Memory B cell (primary cell): ENCODE results near the gene IL17D.
"Not testable (repeated sequence)": the region's sequence is repeated elsewhere in the genome, so short reads cannot be mapped to it uniquely, and the experiment has no call there.

Experiments
- ATAC-seq: fragments of 150-1000 bp; cut with Tn5 transposase; 2 replicates; pipeline ENCODE4 v1.10.0; 2021; ENCODE audit warnings: low read depth, mild to moderate bottlenecking, moderate library complexity
- DNase-seq, 2 donors: peaks; one replicate each; pipeline ENCODE4 v3.0.0; 2022; ENCODE audit warnings: low spot score in 2 of 2
- H3K27ac Mint-ChIP-seq: one replicate; pipeline ENCODE4 v1.8.0; 2022; ENCODE audit warnings: mild to moderate bottlenecking, moderate library complexity, mixed read lengths
- H3K27me3 Mint-ChIP-seq: one replicate; pipeline ENCODE4 v1.8.0; 2022; ENCODE audit warnings: mixed read lengths
- H3K36me3 Mint-ChIP-seq: one replicate; pipeline ENCODE4 v1.8.0; 2022; ENCODE audit warnings: mild to moderate bottlenecking, mixed read lengths
- H3K4me1 Mint-ChIP-seq: one replicate; pipeline ENCODE4 v1.8.0; 2022; ENCODE audit warnings: mixed read lengths
- H3K4me3 Mint-ChIP-seq: one replicate; pipeline ENCODE4 v1.8.0; 2022; ENCODE audit warnings: mild to moderate bottlenecking, moderate library complexity, mixed read lengths
- H3K9me3 Mint-ChIP-seq: one replicate; pipeline ENCODE4 v1.8.0; 2022; ENCODE audit warnings: mixed read lengths

Gene IL17D

DNA sequence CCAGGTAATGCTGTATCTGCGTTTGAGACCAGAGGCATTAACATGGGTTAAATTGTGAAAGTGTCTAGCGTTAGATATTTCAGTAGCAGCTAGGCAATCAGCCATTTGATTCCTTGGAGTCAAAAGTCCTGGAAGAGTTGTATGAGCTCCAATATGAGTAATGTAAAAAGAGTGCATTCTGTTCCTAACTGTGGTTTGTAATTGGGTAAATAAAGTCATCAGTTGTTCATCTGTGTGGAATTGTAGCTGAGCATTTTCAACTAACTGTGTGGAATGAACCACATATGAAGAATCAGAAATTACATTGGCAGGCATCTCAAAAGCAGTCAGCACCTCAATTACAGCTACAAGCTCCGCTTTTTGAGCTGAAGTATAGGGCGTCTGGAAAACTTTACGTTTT lies 22.0 kb upstream of the IL17D start:
- not testable (repeated sequence) for H3K9me3 Mint-ChIP-seq, H3K4me1 Mint-ChIP-seq, H3K27me3 Mint-ChIP-seq, ATAC-seq, H3K27ac Mint-ChIP-seq, H3K4me3 Mint-ChIP-seq, DNase-seq
- peaks cover 24% of the 10 kb centered on the region for H3K36me3 Mint-ChIP-seq

DNA sequence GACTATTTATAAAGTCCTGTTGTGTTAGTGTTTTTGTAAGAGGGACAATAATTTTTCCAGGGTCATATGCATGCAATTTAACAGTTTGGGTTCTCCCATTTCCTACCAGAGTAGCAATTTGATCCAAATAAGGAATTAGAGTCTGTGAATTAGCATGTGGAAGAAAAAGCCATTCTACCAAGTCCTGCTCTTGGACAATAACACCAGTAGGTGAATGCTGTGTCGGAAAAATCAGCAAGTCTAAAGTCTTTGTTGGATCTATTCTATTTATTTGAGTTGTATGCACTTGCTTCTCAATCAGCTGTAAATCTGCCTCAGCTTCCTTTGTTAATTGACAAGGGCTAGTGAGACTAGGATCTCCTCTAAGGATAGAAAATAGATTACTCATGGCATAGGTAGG lies 21.4 kb upstream of the IL17D start:
- H3K4me3 Mint-ChIP-seq, result no peak overlapping the region
- DNase-seq, result no peak
- no peaks in the 10 kb centered on the region for H3K4me1 Mint-ChIP-seq
- H3K27me3 Mint-ChIP-seq, result no peaks in the 10 kb centered on the region
- no peak for ATAC-seq
- H3K36me3 Mint-ChIP-seq, result peaks cover 22% of the 10 kb centered on the region
- no peaks in the 10 kb centered on the region for H3K9me3 Mint-ChIP-seq
- H3K27ac Mint-ChIP-seq, result no peak overlapping the region

DNA sequence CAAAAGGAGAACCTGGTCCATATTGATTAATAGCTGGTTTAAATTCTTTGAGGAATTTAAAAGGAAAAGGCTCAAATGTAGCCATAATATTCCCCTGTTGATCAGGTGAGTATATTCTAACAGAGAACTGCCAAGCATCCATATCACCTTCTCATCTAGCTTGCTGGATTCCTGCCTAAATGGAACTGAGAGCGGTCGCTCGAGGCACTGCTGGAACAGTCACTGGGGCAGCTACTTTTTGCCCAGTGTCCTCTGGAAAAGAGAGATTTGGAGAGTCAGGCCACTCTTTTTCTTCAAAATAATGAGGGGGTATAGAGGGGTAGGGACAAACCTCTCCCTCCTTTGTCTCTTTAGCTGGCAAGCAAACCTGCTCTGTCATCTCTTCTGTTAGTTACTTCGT lies 19.5 kb upstream of the IL17D start:
- DNase-seq (no peak), ATAC-seq (no peak)
- Mint-ChIP-seq H3K9me3 (no peaks in the 10 kb centered on the region), H3K27ac (no peak overlapping the region), H3K27me3 (no peaks in the 10 kb centered on the region), H3K4me1 (no peaks in the 10 kb centered on the region), H3K4me3 (no peak overlapping the region), H3K36me3 (peaks cover 22% of the 10 kb centered on the region)

DNA sequence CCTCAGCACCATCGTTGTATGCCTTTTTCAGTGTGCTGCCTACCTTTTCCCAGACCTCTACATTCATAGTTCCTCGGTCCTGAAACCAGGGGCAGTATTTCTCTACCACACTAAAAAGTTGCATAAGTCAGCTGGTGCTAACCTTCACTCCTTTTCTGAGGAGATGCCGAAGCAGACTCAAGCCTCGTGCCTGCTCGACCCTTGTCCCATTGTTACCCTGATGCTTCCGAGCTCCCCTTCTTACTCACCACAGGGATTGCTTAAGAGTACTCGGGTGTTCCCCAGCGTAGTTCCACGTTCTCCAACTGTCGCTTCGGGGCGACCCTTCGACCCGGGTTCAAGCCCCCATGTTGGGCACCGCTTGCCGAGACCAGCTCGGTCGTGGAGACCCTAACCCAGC lies 19.0 kb upstream of the IL17D start:
- no peaks in the 10 kb centered on the region for H3K9me3 Mint-ChIP-seq
- H3K4me3 Mint-ChIP-seq, result no peak overlapping the region
- peaks cover 22% of the 10 kb centered on the region for H3K36me3 Mint-ChIP-seq
- ATAC-seq (no peak), DNase-seq (no peak)
- H3K27ac Mint-ChIP-seq, result no peak overlapping the region
- no peaks in the 10 kb centered on the region for H3K27me3 Mint-ChIP-seq
- no peaks in the 10 kb centered on the region for H3K4me1 Mint-ChIP-seq

DNA sequence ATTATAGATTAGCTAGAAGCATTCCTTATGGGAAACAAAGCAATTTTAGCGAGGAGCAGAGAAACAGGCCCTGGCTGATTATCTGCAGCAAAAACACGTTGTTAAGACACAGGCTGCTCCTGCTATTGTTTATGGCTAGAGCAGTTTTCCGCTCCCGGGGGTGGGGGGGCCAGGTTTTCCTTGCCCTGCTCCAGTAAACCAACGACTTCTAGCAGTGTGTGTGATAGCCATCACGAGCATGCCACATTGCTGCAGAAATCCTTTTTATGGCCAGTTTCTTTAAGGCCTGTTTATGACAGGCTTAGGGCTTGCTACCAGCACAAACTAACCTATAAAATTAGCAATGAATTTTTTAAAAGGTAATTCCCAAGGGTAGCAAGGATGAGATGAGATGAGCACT lies 18.4 kb upstream of the IL17D start:
- no peak overlapping the region for H3K27ac Mint-ChIP-seq
- H3K9me3 Mint-ChIP-seq, result no peaks in the 10 kb centered on the region
- no peak for ATAC-seq
- H3K4me1 Mint-ChIP-seq, result no peaks in the 10 kb centered on the region
- DNase-seq, result no peak
- no peaks in the 10 kb centered on the region for H3K27me3 Mint-ChIP-seq
- no peak overlapping the region for H3K4me3 Mint-ChIP-seq
- peaks cover 20% of the 10 kb centered on the region for H3K36me3 Mint-ChIP-seq

DNA sequence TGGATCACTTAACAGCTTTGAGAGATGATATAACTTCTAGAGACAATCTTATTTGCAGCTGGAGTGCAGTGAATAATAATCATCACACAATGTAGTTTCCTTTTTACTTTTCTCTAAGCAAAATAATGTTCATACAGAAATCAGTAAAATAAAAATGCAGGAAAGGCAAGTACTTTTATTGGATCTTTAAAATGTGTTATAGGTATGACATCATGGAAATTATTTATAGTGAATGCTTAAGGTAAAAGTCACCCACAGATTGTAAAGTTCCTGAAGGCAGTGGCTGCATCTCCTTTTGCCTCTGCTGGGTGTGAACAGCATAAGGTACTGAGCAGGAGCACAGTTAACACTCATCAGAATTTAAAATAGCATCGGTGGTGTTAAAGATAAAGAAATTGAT lies 17.3 kb upstream of the IL17D start:
- Mint-ChIP-seq H3K4me3 (no peak overlapping the region), H3K27ac (no peak overlapping the region), H3K27me3 (no peaks in the 10 kb centered on the region), H3K4me1 (no peaks in the 10 kb centered on the region), H3K36me3 (peaks cover 14% of the 10 kb centered on the region), H3K9me3 (no peaks in the 10 kb centered on the region)
- ATAC-seq (no peak), DNase-seq (no peak)

DNA sequence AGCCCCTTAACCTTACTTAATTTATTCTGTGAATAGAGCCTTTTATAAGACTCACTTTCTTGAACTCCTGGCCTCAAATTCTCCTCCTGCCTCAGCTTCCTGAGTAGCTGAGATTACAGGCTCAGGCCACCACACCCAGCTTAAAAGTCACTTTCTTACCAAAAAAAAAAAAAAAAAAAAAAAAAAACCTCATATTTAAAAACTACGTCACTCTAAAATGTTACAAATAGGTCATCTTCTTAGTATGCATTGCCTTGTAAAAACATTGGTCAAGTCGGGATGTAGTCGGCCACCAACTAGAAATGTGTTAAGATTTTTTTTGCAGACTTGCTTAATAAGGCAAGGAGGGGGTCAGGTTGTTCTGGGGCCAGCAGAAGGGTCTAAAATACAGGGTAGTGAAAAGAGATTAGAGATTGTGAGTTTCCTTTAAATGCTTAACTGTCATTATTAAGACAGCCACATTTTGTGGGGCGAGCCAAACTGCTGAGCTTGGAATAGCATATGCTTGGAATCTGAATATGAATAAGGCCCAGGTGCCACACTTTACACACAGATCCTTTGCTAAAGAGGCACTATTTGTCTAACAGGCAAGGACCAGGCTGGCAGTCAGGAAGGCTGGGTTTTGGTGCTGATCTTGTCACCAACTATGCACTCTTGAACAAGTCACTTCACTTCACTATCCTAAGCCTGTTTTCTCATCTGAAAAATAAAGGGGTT lies 16.5 kb upstream of the IL17D start:
- Mint-ChIP-seq H3K36me3 (peaks cover 14% of the 10 kb centered on the region), H3K9me3 (no peaks in the 10 kb centered on the region), H3K4me3 (no peak overlapping the region), H3K27ac (no peak overlapping the region), H3K4me1 (no peaks in the 10 kb centered on the region), H3K27me3 (no peaks in the 10 kb centered on the region)
- ATAC-seq, result no peak
- DNase-seq, result no peak

DNA sequence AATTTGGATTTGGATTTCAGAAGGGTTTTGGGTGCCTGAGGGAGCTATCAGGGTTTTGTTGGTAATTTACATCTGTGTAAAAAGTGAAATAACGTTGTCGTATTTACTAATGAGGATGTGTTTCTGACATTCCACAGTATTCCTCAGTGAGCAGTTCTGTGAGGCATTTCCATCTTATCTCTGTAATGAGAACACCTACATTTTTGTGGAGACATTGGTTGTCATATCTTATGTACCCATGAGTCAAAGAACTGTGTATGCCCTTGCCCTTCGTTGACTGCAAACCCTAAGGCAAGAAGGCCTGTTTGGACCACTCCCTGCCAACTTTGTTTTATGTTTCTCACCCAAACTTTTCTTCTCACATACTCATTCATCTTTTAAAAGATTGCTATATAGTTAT lies 14.2 kb upstream of the IL17D start:
- Mint-ChIP-seq H3K4me3 (no peak overlapping the region), H3K27me3 (no peaks in the 10 kb centered on the region), H3K9me3 (no peaks in the 10 kb centered on the region), H3K27ac (no peak overlapping the region), H3K4me1 (no peaks in the 10 kb centered on the region), H3K36me3 (peaks cover 7% of the 10 kb centered on the region)
- no peak for ATAC-seq
- DNase-seq, result no peak

DNA sequence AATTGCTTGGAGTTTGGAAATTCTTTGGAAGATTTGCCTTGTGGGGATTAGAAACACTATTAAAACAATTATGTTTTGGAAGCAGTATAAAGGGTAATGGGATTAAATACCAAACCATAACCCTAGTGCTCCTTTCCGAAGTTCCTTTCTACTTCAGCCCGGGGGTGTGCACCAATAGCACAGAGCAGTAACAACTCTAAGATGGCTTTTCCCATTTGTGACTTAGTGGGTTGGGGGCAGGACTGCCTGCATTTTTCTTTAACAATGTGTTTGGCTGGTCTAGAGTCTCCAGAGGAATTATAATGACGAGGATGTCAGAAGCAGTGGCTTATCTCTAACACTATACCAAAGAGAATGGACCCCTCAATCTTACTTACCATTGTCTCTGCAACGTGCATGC lies 11.9 kb upstream of the IL17D start:
- Mint-ChIP-seq H3K4me3 (no peak overlapping the region), H3K27ac (no peak overlapping the region), H3K4me1 (no peaks in the 10 kb centered on the region), H3K9me3 (no peaks in the 10 kb centered on the region), H3K27me3 (peaks cover 2% of the 10 kb centered on the region), H3K36me3 (peaks cover 2% of the 10 kb centered on the region)
- DNase-seq, result no peak
- no peak for ATAC-seq

DNA sequence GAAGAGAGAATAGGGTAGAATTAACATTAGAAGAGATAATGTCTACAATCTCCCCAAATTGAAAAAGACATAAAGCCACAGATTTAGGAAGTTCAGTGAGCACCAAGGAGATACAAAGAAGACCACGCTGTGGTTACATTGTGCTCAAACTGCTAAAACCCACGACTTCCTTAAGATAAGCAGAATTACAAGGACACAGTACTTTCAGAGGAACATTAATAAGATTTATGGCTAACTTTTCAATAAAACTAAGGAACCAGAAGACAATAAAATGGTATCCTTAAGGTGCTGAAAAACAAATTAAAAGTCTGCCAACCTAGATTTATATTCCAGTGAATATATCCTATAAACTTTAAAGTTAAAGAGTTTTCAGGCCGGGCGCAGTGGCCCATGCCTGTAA lies 7.4 kb upstream of the IL17D start:
- H3K36me3 Mint-ChIP-seq, result no peaks in the 10 kb centered on the region
- no peaks in the 10 kb centered on the region for H3K4me1 Mint-ChIP-seq
- peaks cover 13% of the 10 kb centered on the region for H3K27me3 Mint-ChIP-seq
- DNase-seq, result no peak
- ATAC-seq, result no peak
- H3K9me3 Mint-ChIP-seq, result no peaks in the 10 kb centered on the region
- no peak overlapping the region for H3K4me3 Mint-ChIP-seq
- no peak overlapping the region for H3K27ac Mint-ChIP-seq

DNA sequence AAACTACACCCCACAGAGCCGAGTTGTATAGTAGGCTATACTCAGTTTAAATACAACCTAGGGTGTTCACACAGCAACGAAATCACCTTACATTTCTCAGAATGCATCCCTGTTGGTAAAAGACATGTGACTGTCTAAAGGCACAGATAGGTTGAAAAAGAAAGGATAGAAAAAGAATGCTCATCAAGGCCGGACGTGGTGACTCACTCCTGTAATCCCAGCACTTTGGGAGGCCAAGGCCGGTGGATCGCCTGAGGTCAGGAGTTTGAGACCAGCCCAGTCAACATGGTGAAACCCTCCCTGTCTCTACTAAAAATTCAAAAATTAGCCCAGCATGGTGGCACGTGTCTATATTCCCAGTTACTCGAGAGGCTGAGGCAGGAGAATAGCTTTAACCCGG lies 3.8 kb upstream of the IL17D start:
- no peak overlapping the region for H3K4me3 Mint-ChIP-seq
- no peak overlapping the region for H3K27ac Mint-ChIP-seq
- peaks cover 3% of the 10 kb centered on the region for H3K4me1 Mint-ChIP-seq
- no peaks in the 10 kb centered on the region for H3K36me3 Mint-ChIP-seq
- H3K27me3 Mint-ChIP-seq, result peaks cover 13% of the 10 kb centered on the region
- no peak for ATAC-seq
- DNase-seq, result no peak
- H3K9me3 Mint-ChIP-seq, result no peaks in the 10 kb centered on the region

DNA sequence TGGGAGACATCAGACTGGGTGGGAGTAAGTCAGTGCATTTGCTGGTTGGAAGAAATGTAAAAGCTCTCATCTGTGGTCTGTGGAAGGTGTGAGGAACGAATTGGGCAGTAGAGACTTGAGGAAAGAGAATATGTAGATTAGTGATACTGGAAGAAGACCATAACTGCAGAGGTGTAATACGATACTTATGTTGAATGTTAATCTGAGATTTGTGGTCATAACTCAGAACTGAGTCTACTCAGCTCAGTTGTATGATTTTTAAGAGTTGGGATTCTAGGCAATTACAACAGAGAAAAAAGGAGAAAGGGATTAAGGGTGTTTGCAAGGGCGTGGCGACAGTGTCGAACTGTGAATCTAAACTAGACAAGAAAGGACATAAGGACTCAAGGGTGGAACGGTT lies 3.2 kb upstream of the IL17D start:
- Mint-ChIP-seq H3K27me3 (peaks cover 13% of the 10 kb centered on the region), H3K4me3 (no peak overlapping the region), H3K36me3 (no peaks in the 10 kb centered on the region), H3K4me1 (peaks cover 3% of the 10 kb centered on the region), H3K9me3 (no peaks in the 10 kb centered on the region), H3K27ac (no peak overlapping the region)
- no peak for ATAC-seq
- DNase-seq, result no peak

DNA sequence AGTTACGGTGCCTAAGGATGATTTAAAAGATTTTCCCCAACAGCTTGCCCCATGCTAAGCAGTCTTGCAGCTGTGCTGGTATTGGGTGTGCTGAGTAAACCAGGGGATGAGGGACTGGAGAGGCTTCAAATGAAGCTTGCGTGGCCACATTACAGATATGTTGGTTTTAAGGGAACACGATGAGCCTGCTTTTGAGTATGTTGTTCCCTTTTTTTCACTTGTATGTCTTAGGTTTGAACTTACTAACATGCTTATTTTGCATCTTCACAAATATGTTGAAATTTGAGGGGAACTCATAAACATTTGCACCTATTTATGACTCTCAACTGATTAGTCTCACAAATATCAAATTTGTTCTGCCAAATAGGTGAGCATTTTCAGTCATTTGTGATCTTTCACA lies 2.0 kb upstream of the IL17D start:
- Mint-ChIP-seq H3K27ac (no peak overlapping the region), H3K4me3 (no peak overlapping the region), H3K4me1 (peaks cover 3% of the 10 kb centered on the region), H3K36me3 (no peaks in the 10 kb centered on the region), H3K27me3 (peaks cover 12% of the 10 kb centered on the region), H3K9me3 (peaks cover under 1% of the 10 kb centered on the region)
- DNase-seq (no peak), ATAC-seq (no peak)

DNA sequence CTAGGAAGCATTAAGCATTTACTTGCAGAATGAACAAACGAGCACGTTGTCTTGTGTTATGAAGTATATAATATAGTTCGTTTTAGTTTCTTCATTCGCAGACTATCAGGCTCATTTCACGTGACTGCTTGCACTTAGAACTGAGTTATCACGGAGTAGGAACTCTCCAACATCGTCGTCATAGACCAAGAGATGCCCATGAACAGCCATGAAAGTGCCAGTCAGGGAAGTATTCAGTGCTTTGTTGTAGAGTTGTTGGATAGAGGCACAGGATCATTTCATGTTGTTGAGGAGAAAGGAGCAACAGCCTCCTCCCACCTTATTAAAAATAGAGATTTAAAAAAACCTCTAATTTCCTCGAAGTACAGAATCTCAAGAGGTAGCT lies 977 bp upstream of the IL17D start:
- no peaks in the 10 kb centered on the region for H3K36me3 Mint-ChIP-seq
- ATAC-seq (no peak), DNase-seq (no peak)
- H3K27ac Mint-ChIP-seq, result peak overlapping the region; percentile 75
- H3K27me3 Mint-ChIP-seq, result peaks cover 12% of the 10 kb centered on the region
- H3K9me3 Mint-ChIP-seq, result peaks cover 2% of the 10 kb centered on the region
- H3K4me3 Mint-ChIP-seq, result peak overlapping the region; percentile 78
- H3K4me1 Mint-ChIP-seq, result peaks cover 3% of the 10 kb centered on the region

DNA sequence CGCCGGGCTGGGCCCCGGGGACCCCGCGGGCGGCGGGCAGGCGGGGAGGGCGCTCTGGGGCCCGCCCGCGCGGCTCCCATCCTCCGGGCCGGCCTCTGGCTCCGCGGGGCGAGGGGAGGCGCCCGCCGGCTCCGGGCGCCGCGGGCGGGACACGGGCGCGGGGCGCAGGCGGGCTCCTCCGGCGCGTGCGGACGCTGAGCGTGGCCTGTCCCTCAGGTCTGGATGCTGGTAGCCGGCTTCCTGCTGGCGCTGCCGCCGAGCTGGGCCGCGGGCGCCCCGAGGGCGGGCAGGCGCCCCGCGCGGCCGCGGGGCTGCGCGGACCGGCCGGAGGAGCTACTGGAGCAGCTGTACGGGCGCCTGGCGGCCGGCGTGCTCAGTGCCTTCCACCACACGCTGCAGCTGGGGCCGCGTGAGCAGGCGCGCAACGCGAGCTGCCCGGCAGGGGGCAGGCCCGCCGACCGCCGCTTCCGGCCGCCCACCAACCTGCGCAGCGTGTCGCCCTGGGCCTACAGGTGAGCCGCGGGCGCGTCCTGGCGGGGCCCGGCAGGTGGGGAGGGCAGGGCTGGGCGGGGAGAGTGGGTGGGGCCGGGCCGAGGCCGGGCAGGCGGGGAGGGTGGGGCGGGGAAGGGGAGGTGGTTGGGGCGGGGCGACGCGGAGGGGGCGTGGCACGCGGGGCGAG lies 420 bp downstream of the IL17D start:
- peak overlapping the region; percentile 73 for H3K4me3 Mint-ChIP-seq
- ATAC-seq (peak; percentile 89), DNase-seq (peak; percentile 80)
- H3K27ac Mint-ChIP-seq, result no peak overlapping the region
- peaks cover 9% of the 10 kb centered on the region for H3K27me3 Mint-ChIP-seq
- H3K4me1 Mint-ChIP-seq, result peaks cover 3% of the 10 kb centered on the region
- H3K9me3 Mint-ChIP-seq, result peaks cover 2% of the 10 kb centered on the region
- no peaks in the 10 kb centered on the region for H3K36me3 Mint-ChIP-seq
